HG03139 (cell line): ENCODE results near the gene GSTP1.
A peak's percentile ranks its signal among the peaks of the same experiment; 100 is the strongest.

Experiments used
- ATAC-seq: cut with Tn5 transposase; IDR thresholded peaks from one replicate; pipeline ENCODE4 v1.9.1; 2021; ENCODE audit not compliant: unreplicated experiment

GSTP1 gene

GRCh38 chr11:67629386-67630227 lies 46.0 kb downstream of the GSTP1 start, which contains the start of gene NUDT8:
Gene NUDT8 (minus strand): TSS chr11:67629937. CDS start chr11:67629911, 26 bp downstream.
- ATAC-seq = peak; percentile 40

- ATAC-seq = peak; percentile 55
Observed at GRCh38 chr11:67630228-67630942, 46.8 kb downstream of the GSTP1 start.

- ATAC-seq = no peak
Observed at GRCh38 chr11:67630943-67631331, 47.3 kb downstream of the GSTP1 start.

- no peak for ATAC-seq
Observed at GRCh38 chr11:67631411-67631810, 47.8 kb downstream of the GSTP1 start.

GRCh38 chr11:67631853-67632174 lies 48.2 kb downstream of the GSTP1 start:
- ATAC-seq = no peak

GRCh38 chr11:67632175-67632981 lies 48.8 kb downstream of the GSTP1 start:
- ATAC-seq = no peak

- ATAC-seq = no peak
Observed at GRCh38 chr11:67632982-67633755, 49.6 kb downstream of the GSTP1 start.

GRCh38 chr11:67633758-67634365 lies 50.2 kb downstream of the GSTP1 start:
- no peak for ATAC-seq

- no peak for ATAC-seq
Observed at GRCh38 chr11:67634366-67635230, 51.0 kb downstream of the GSTP1 start.

- ATAC-seq = no peak
Observed at GRCh38 chr11:67635231-67635521, 51.6 kb downstream of the GSTP1 start.
